Ishikawa (cell line): ENCODE results near the gene CEP78.

Experiments used
- CEBPB ChIP-seq: IDR thresholded peaks from 2 replicates; pipeline ENCODE4 v1.6.1; 2012
- CREB1 ChIP-seq: IDR thresholded peaks from 2 replicates; pipeline ENCODE4 v1.6.1; 2012; ENCODE audit warnings: low read depth

GRCh38 chr9:78196258-78196657, 39.6 kb upstream of the CEP78 start:
- no peak for TF ChIP-seq CEBPB
- TF ChIP-seq CREB1, result no peak
